Cerebellar cortex (tissue), 1 donor: ENCODE data around the gene GPR61.

Source experiments
- DNase-seq: peaks from one replicate; pipeline ENCODE4 v3.0.0-alpha.2; 2015; ENCODE audit warnings: low spot score

GPR61 gene, protein sequence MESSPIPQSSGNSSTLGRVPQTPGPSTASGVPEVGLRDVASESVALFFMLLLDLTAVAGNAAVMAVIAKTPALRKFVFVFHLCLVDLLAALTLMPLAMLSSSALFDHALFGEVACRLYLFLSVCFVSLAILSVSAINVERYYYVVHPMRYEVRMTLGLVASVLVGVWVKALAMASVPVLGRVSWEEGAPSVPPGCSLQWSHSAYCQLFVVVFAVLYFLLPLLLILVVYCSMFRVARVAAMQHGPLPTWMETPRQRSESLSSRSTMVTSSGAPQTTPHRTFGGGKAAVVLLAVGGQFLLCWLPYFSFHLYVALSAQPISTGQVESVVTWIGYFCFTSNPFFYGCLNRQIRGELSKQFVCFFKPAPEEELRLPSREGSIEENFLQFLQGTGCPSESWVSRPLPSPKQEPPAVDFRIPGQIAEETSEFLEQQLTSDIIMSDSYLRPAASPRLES

DNA sequence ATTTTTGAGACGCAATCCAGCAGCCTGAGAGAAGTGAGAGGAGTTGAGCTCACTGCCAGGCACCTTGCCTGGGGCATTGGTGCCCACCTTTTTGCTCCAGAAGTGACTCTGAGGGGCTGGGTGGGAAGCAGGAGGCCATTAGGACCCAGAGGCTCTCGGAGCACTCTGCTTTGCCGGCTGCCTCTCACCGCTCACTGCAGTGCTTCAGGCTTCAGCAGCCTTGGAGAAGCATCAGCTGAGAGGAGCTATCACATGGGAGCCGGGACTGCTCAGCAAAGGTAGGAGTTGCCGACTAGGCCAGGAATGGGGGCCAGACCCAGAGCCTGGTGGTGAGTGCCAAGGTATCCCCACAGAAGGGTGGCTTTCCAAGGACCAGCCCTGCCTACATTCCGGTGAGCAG lies at the start of gene GPR61:
Gene GPR61 (plus strand): TSS at position 197 of the 400 bp plus-strand sequence. CDS start 3,151 bp downstream, outside the sequence.
- peak; percentile 87 for DNase-seq

GRCh38 chr1:109490029-109490933 lies 49.4 kb upstream of the GPR61 start:
- peak; percentile 89 for DNase-seq

DNA sequence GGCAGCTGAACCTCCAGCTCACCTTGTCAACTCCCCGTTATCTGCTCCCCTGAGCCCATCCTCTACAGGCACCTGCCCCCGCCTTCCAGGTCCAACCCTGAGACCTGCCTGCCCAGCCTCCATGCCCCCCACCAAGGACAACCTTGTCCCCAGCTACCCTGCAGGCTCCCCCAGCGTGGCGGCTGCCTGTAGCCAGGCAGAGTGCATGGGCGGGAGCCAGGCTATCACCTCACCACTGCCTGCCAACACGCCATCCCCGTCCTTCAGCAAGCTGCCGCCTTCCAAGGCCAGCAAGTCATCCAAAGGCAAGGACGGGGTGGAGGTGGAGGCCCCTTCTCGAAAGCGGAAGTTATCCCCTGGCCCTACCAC lies 48.8 kb upstream of the GPR61 start:
- DNase-seq, result no peak

- peak; percentile 54 for DNase-seq
Observed at GRCh38 chr1:109491372-109491771, 48.3 kb upstream of the GPR61 start.

GRCh38 chr1:109492779-109493178 lies 46.9 kb upstream of the GPR61 start:
- DNase-seq, result no peak

GRCh38 chr1:109493227-109493626 lies 46.4 kb upstream of the GPR61 start:
- DNase-seq, result no peak

DNA sequence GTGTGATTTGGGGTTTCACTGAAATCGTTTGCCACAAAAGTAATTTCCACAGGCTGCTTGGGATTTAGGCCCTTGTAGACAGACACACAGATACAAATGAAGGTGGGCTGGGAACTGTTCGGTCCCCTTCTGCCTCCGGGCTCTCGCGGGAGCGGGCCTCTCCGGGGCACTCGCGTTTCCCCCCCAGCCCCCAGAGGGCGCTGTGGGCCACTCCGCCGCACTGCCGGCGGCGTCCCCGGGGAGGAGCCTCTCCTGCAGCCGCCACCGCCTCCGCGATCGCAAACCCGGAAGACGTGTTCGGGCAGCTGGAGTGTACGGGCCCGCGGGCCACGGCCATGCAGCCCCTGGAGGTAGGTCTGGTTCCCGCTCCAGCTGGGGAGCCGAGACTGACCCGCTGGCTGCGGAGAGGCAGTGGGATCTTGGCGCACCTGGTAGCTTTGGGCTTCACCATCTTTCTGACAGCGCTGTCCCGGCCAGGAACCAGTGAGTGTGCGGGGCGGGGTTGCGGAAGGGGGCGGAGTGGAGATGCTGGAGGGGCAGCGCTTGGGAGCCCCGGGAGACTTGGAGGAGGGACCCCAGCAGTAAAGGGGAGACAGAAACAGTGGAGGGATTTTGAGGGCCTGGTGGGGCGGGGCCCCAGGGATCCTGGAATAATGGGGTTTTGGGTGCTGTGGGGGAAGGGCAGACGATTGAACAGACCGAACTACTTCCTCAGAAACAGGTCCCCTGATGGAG lies 45.7 kb upstream of the GPR61 start, which contains the start of gene CYB561D1:
Gene CYB561D1 (plus strand): TSS at position 290 of the 735 bp plus-strand sequence. CDS start 46 bp downstream, at position 336.
- DNase-seq, result peak; percentile 80

GRCh38 chr1:109495738-109496137 lies 43.9 kb upstream of the GPR61 start:
- DNase-seq, result no peak

DNA sequence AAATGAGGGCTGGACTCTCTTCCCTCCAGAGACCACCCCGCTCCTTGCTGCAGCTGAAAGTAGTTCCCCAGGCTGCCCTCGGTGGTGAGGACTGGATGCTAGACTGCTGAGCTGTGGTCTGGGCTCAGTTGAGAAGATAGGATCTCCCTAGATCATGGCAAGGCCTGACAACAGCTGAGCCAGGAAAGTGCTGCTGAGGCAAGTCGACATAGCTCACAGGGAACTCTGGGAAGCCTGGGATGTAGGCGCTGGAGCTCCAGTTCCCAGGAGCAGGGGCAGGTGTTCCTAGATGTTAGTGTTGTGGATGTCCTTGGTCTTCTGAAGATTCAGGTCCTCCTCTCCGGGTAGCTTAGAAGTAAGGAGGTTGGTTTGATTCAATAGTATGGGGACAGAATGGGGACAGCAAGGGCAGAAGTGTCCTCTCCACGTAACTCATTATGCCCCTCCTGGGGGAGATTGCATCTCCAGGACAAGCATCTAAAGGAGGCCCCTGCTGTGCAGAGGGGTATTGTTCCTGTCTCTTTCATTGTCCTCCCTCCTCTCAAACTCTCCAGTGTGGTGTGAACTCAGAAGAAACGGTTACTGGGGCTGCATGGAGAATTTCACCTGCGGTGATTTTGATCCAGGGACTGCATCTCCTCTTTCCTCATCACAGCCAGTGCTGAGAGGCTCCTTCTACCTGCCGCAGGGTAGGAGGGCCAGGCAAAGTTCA lies 42.1 kb upstream of the GPR61 start:
- DNase-seq, result no peak

GRCh38 chr1:109498161-109498801 lies 41.4 kb upstream of the GPR61 start:
- DNase-seq, result peak; percentile 69

DNA sequence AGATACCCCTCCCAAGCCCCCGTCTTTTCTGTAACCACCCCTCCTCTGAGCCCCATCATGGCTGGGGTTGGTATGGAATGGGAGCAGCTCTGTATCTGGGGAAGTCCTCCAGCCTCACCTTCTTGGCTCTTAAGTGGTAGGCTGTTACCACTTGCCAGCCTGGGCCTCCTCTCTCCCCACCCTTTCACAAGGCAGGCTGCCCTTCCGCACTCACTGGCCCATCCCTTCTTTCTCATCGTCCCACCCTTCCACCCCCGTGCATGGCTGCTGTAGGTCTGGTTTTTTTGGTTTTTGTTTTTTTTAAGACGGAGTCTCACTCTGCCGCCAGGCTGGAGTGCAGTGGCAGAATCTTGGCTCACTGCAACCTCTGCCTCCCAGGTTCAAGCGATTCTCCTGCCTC lies 40.6 kb upstream of the GPR61 start:
- no peak for DNase-seq

DNA sequence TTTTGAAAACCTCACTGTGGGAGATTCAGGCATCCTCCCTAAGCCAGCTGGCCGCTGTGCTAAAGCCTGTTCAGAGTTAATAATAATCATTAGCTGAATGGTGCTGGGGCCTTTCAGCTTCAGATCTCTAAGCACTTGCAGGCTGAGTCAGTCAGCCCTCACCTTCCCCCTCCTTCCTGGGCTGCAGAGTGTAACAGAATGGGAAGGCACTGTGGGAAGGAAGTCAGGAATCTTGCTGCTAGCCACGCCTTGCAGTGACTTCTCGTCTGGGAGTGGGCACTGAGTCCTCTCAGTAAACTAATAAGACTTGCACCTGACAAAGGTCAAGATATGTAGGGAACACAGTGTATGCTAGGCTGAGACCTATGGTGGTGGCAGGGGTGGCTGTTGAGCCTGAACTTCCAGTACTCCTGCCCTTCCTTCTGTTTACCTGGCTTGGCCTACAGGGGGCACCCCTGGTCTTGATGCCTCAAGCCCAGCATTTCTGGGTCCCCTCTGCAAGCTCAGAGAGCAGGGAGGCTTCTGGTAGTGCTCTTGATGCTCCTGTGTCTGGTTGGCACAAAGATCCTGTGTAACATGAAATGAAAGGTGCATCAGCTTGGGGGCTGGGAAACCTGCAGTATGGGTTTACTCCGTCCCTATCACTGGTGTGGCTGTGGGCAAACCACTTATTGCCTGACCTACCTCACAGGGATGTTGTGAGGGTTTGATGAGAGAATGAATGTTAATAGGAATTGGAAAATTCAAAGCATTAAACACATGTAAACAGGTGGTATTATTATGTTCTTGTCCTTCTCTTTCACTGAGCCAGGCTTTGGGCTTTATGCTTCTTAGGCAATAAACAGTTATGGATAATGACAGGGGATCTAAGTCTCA lies 39.8 kb upstream of the GPR61 start:
- peak; percentile 60 for DNase-seq

- no peak for DNase-seq
Observed at GRCh38 chr1:109500941-109501381, 38.7 kb upstream of the GPR61 start.

GRCh38 chr1:109501644-109502363 lies 37.9 kb upstream of the GPR61 start:
- DNase-seq, result no peak

DNA sequence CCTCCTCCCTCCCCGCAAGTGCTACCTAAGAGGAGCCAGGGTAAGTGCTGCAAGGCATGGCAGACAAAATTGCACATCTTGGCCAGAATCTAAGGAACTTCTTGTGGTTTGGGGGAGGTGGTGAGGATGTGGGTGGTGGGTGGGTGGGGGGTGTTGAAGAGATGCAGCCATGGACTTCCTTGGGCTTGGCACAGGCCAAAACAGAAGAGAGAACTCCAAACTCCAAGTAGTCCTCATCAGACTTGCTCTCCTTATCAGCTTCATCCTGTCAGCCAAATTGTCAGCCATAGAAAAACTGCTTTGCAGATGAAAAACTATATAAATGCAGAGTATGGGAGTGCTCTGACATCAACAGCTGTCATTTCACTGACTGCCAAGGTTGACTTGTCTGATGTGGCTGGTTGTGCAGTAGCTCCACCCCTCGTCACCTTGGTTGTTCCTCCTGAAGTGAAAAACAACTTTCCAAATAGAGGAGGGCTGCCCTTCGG lies 37.3 kb upstream of the GPR61 start:
- DNase-seq, result no peak

DNA sequence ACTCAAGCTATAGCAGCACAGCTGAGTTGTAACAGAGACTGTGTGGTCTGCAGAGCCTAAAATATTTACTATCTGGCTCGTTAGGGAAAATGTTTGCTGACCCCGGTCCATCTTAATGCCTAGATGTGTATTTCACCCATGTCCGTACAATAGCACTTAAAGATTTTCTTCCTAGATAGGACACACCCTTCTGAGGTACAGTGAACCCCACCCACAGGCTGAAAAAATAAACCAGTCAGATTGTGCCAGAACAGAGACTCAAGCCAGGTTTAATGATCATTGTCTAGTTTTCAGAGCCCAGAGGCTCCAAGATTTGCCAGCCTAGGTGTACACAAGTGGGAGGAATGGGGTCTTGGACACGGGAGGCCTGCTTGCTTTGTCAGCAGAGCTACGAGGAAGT lies 35.7 kb upstream of the GPR61 start:
- DNase-seq, result no peak

DNA sequence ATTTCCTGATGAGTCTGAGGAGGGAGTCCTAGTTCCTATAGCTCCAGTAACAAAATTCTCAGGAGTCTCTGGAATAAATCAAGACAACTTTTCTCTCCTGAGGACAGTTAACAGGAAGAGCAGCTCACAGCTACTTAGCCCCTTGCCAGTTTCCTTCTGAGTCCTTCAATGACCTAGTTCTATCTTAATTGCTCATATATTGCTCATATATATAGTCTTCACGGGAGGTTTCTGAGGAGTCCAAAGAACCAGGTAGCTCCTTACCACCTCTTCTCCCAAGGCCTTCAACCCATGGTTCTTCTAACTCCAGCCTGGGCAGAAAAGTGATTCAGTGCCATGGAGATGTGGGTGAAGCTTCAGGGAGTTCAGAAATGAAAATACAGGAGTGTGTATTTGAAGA lies 34.7 kb upstream of the GPR61 start:
- DNase-seq, result no peak

- DNase-seq, result no peak
Observed at GRCh38 chr1:109508001-109508872, 31.4 kb upstream of the GPR61 start.
